GM18508 (cell line): ENCODE measurements around the gene MYO3A.

Experiments
- ATAC-seq: cut with Tn5 transposase; IDR thresholded peaks from one replicate; pipeline ENCODE4 v1.9.1; 2021; ENCODE audit warnings: moderate number of reproducible peaks; ENCODE audit not compliant: insufficient read depth, unreplicated experiment

The MYO3A gene

DNA sequence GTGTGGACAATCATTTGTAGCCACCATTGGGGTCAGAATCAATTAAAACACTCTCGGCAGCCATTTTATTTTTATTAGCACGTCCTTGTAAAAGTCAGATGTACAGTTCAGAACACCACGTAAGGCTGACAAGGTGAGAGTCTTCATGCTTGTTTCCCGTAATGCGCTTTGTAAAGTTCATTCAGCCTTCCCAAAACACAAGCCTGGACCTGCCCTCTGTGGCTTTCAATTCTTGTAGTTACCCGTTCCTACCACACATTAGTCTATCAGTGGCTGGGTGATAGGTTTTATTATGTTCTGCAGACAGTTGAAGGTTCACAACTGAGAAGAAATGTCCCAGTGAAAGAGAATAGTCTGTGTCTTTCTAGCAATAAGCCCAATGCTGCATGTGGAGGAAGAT lies 317.9 kb downstream of the MYO3A start:
- no peak for ATAC-seq

DNA sequence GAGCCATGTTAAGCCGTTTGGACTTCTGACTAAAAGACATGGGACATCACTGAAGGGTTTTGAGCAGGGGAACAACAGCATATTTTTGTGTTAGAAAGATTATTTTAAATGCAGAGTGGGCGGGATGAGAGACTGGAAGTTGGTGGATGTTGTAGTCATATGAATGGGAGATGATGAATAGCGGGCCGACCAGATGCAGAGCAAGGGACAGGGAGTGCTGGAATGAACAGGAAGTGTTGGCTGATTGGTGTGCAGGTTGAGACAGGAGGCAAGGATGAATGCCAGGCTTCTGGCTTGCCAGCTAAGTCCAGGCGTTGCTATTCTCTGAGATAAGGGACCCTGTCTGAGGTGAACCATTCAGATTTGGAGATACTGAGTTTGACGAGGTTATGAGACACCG lies 320.6 kb downstream of the MYO3A start:
- ATAC-seq, result no peak

DNA sequence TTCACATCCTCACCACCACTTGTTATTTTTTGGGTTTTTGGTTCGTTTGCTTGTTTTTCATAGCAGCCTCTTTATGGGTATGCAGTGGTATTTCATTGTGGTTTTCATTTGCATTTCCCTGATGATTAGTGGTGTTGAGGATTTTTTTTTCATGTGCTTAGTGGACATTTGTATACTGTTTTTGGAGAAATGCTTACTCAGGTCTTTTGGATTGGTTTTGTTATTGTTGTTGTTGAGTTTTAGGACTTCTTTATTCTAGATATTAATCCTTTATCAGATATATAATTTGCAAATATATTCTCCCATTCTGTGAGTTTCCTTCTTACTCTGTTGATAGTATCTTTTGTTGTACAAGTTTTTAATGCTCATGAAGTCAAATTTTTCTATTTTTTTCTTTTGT lies 325.3 kb downstream of the MYO3A start:
- no peak for ATAC-seq
